SK-N-SH (cell line): ENCODE results near the gene LRRC43. TPM values are rescaled to one million over a fixed set of nuclear protein-coding genes. Genes with fewer than 3 reads are reported as not detected.

Source experiments
- CTCF ChIA-PET: fragments of 300-600, 350-600 bp; formaldehyde crosslinking; extraction: SDS; loops from one replicate; lab custom pipeline; 2021; lab: Yijun Ruan, JAX
- POLR2A ChIA-PET: fragments of 350-600 bp; sonication (Branson Sonifier 250); formaldehyde crosslinking; extraction: SDS; loops from one replicate; lab custom pipeline; 2020; ENCODE audit warnings: antibody characterized with exemption, inconsistent platforms; lab: Yijun Ruan, JAX
- DNase-seq: peaks from one replicate; pipeline ENCODE4 v3.0.0; 2012
- H2AFZ ChIP-seq: fragments of 200-600 bp; sonication (generic); 2 replicates; pipeline ENCODE4 v1.8.1; 2016; ENCODE audit warnings: antibody characterized with exemption, mild to moderate bottlenecking, low read depth
- H3F3A ChIP-seq: fragments of 200-600 bp; sonication (generic); replicated peaks from 2 replicates; pipeline ENCODE3; 2016; ENCODE audit warnings: antibody characterized with exemption, mild to moderate bottlenecking; ENCODE audit not compliant: insufficient read depth
- H3K27ac ChIP-seq, 2 experiments: fragments of 200-500 bp in 1 of 2; fragments of 200-600 bp in 1 of 2; sonication (Bioruptor generic) in 1 of 2; sonication (generic), shearing (Covaris generic) in 1 of 2; 2 replicates each; pipeline versions ENCODE4 v1.5.1 to v1.6.1; 2014 to 2016; ENCODE audit warnings: low read depth in 2 of 2, inconsistent platforms in 1 of 2, low read length in 1 of 2, mild to moderate bottlenecking in 1 of 2, mixed read lengths in 1 of 2
- H3K27me3 ChIP-seq: fragments of 200-600 bp; sonication (generic), shearing (Covaris generic); 2 replicates; pipeline ENCODE4 v1.6.1; 2016; ENCODE audit warnings: mixed run types; ENCODE audit not compliant: insufficient read depth
- H3K36me3 ChIP-seq, 2 experiments: fragments of 200-500 bp in 1 of 2; fragments of 200-600 bp in 1 of 2; sonication (Bioruptor generic) in 1 of 2; sonication (generic) in 1 of 2; replicated peaks in 1 of 2; 2 replicates each; pipeline versions ENCODE3 to v1.5.1; 2014 to 2016; ENCODE audit warnings: low read length in 1 of 2, mild to moderate bottlenecking in 1 of 2; ENCODE audit not compliant: insufficient read depth in 2 of 2, control insufficient read depth in 1 of 2
- H3K4me1 ChIP-seq, 2 experiments: fragments of 200-500 bp in 1 of 2; fragments of 200-600 bp in 1 of 2; sonication (Bioruptor generic) in 1 of 2; sonication (generic), shearing (Covaris generic) in 1 of 2; 2 replicates each; pipeline versions ENCODE4 v1.5.1 to v1.6.1; 2014 to 2016; ENCODE audit warnings: low read depth in 1 of 2, low read length in 1 of 2, mixed run types in 1 of 2; ENCODE audit not compliant: insufficient read depth in 2 of 2, control insufficient read depth in 1 of 2
- H3K4me2 ChIP-seq: fragments of 200-600 bp; sonication (generic), shearing (Covaris generic); 2 replicates; pipeline ENCODE4 v1.6.1; 2017; ENCODE audit warnings: mixed run types
- H3K4me3 ChIP-seq, 2 experiments: fragments of 200-500 bp in 1 of 2; fragments of 200-600 bp in 1 of 2; sonication (Bioruptor generic) in 1 of 2; sonication (generic), shearing (Covaris generic) in 1 of 2; 2 replicates each; pipeline versions ENCODE4 v1.5.1 to v1.8.1; 2014 to 2016; ENCODE audit warnings: low read depth in 2 of 2, inconsistent platforms in 1 of 2, low read length in 1 of 2, mild to moderate bottlenecking in 1 of 2, mixed read lengths in 1 of 2, moderate library complexity in 1 of 2
- H3K79me2 ChIP-seq: fragments of 200-600 bp; sonication (generic); 2 replicates; pipeline ENCODE4 v1.8.1; 2017; ENCODE audit warnings: mild to moderate bottlenecking; ENCODE audit not compliant: insufficient read depth
- H3K9ac ChIP-seq: fragments of 200-600 bp; sonication (generic); 2 replicates; pipeline ENCODE4 v1.6.1; 2017; ENCODE audit warnings: mixed run types
- H3K9me2 ChIP-seq: fragments of 200-600 bp; sonication (generic); 2 replicates; pipeline ENCODE4 v1.6.1; 2017; ENCODE audit warnings: mixed run types
- H3K9me3 ChIP-seq: fragments of 200-600 bp; sonication (generic); 2 replicates; pipeline ENCODE4 v1.6.1; 2017; ENCODE audit warnings: mixed run types, mild to moderate bottlenecking, moderate library complexity
- H4K20me1 ChIP-seq: fragments of 200-600 bp; sonication (generic); 2 replicates; pipeline ENCODE4 v1.6.1; 2017; ENCODE audit warnings: mild to moderate bottlenecking, mixed run types; ENCODE audit not compliant: insufficient read depth
- CHD2 ChIP-seq: fragments of 150-350 bp; IDR thresholded peaks from 2 replicates; pipeline ENCODE4 v1.6.1; 2018; ENCODE audit warnings: low read length; ENCODE audit not compliant: partially characterized antibody
- ELF1 ChIP-seq: IDR thresholded peaks from 2 replicates; pipeline ENCODE4 v1.4.0; 2012
- EP300 ChIP-seq, 2 experiments: IDR thresholded peaks; 2 replicates each; pipeline versions ENCODE4 v1.4.0 to v1.6.1; 2012; ENCODE audit warnings: borderline replicate concordance in 1 of 2, low read depth in 1 of 2, low read length in 1 of 2
- GATA2 ChIP-seq: sonication (generic); formaldehyde crosslinking; IDR thresholded peaks from 2 replicates; pipeline ENCODE4 v1.5.0; 2020; ENCODE audit warnings: mild to moderate bottlenecking, missing genetic modification reagents
- PBX3 ChIP-seq: IDR thresholded peaks from 2 replicates; pipeline ENCODE4; 2012
- RAD21 ChIP-seq: IDR thresholded peaks from 2 replicates; pipeline ENCODE4 v1.6.1; 2012; ENCODE audit warnings: mild to moderate bottlenecking, low read length
- RFX5 ChIP-seq: IDR thresholded peaks from 2 replicates; pipeline ENCODE4 v1.6.1; 2012; ENCODE audit warnings: mild to moderate bottlenecking, improper control_type of control experiment, low read length
- SIN3A ChIP-seq: IDR thresholded peaks from 2 replicates; pipeline ENCODE4 v1.6.1; 2012; ENCODE audit warnings: low read depth, mild to moderate bottlenecking, low read length, moderate library complexity, borderline replicate concordance
- SMC3 ChIP-seq: IDR thresholded peaks from 2 replicates; pipeline ENCODE4 v1.6.1; 2012; ENCODE audit warnings: low read depth, low read length, improper control_type of control experiment
- TAF1 ChIP-seq: IDR thresholded peaks from 2 replicates; pipeline ENCODE4 v1.6.1; 2012; ENCODE audit warnings: low read depth, mild to moderate bottlenecking, low read length, moderate library complexity, borderline replicate concordance
- YY1 ChIP-seq: IDR thresholded peaks from 2 replicates; pipeline ENCODE4 v1.4.0; 2012; ENCODE audit warnings: low read depth, mild to moderate bottlenecking
- WGBS: methylation state at CpG from one replicate; pipeline ENCODE4 v1.1.6; 2017; ENCODE audit warnings: low lambda C conversion rate; 5-methylcytosine and 5-hydroxymethylcytosine counted together
- polyA plus RNA-seq, 3 experiments: library from polyadenylated mRNA; depleted of rRNA; stranded (reverse); fragments of >200 nt; gene quantifications; 2 replicates each; pipeline ENCODE4 v1.2.3, GENCODE V29; 2012
- TF ChIP-seq, protein P1 (sequence below): fragments of 200-600 bp; sonication (generic); IDR thresholded peaks from 2 replicates; pipeline ENCODE4 v1.6.1; 2017; ENCODE audit warnings: antibody characterized with exemption, mild to moderate bottlenecking, moderate library complexity
- TF ChIP-seq, protein P2 (sequence below): fragments of 150-350 bp; IDR thresholded peaks from 2 replicates; pipeline ENCODE4 v1.6.1; 2017; ENCODE audit warnings: antibody characterized with exemption, low read length, low read depth, borderline replicate concordance

LRRC43 gene
- polyA plus RNA-seq, 1 of the 3 experiments (the other 2 are of a cell fraction): 0.94 TPM

DNA sequence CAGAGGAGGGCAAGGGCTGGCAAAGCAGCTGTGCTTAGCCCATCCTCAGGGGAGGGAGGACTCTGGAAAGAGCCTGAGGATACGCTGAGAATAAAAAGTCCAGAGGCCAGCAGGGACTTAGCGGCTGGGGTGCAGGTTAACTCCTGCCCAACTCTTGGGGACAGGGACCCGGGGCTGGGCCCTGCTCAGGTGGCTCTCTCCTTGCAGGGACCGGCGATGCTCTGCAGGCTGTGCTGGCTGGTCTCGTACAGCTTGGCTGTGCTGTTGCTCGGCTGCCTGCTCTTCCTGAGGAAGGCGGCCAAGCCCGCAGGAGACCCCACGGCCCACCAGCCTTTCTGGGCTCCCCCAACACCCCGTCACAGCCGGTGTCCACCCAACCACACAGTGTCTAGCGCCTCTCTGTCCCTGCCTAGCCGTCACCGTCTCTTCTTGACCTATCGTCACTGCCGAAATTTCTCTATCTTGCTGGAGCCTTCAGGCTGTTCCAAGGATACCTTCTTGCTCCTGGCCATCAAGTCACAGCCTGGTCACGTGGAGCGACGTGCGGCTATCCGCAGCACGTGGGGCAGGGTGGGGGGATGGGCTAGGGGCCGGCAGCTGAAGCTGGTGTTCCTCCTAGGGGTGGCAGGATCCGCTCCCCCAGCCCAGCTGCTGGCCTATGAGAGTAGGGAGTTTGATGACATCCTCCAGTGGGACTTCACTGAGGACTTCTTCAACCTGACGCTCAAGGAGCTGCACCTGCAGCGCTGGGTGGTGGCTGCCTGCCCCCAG lies 23.4 kb downstream of the LRRC43 start:
- Histone ChIP-seq H3K4me2 (no peak overlapping the region), H3K4me1 (peaks cover 0 to 21% of the 10 kb centered on the region in 2 experiments; a peak in 2 of 4 replicates), H3K9me3 (no peaks in the 10 kb centered on the region), H2AFZ (no peak overlapping the region), H3K27me3 (no peaks in the 10 kb centered on the region), H3K27ac (no peak overlapping the region), H4K20me1 (0 out of 2 replicates have a peak, but pooled peaks cover 4% of the 10 kb centered on the region), H3K79me2 (no peaks in the 10 kb centered on the region), H3F3A (peaks cover 25% of the 10 kb centered on the region), H3K36me3 (peaks cover 24 to 33% of the 10 kb centered on the region in 2 experiments), H3K9ac (no peak overlapping the region), H3K4me3 (no peak overlapping the region), H3K9me2 (no peaks in the 10 kb centered on the region)
- DNase-seq: peak; percentile 25
- 0 out of 2 replicates have a peak, but pooled peaks have one; percentile 22 for TF ChIP-seq SIN3A
- no peak for TF ChIP-seq CHD2
- WGBS: 91% methylated on average over 26 of the region's 27 CpGs
- ChIA-PET CTCF (interaction anchor here (2.1 to 5.7 kb wide), 3 partner anchors 10 to 149 kb away, joined by 7 to 27 read pairs (median 9); no protein-coding TSS in a partner anchor), POLR2A (interaction anchor here (1.7 to 3.4 kb wide), 3 partner anchors 10 to 22 kb away, joined by 4 to 14 read pairs (median 12); partner anchors contain the start of gene DIABLO)

GRCh38 chr12:122206976-122207375 lies 24.1 kb downstream of the LRRC43 start:
- H3K4me3 ChIP-seq: no peak overlapping the region
- no peak for DNase-seq
- H4K20me1 ChIP-seq: 0 out of 2 replicates have a peak, but pooled peaks cover 4% of the 10 kb centered on the region
- H3K9ac ChIP-seq: no peak overlapping the region
- H3K4me2 ChIP-seq: no peak overlapping the region
- WGBS: 80% methylated on average over 1 of the region's 8 CpGs
- no peak overlapping the region for H2AFZ ChIP-seq
- H3K9me3 ChIP-seq: no peaks in the 10 kb centered on the region
- no peak overlapping the region for H3K27ac ChIP-seq
- H3K27me3 ChIP-seq: no peaks in the 10 kb centered on the region
- peaks cover 31 to 39% of the 10 kb centered on the region in 2 experiments for H3K36me3 ChIP-seq
- H3K79me2 ChIP-seq: no peaks in the 10 kb centered on the region
- no peaks in the 10 kb centered on the region for H3K9me2 ChIP-seq
- H3F3A ChIP-seq: peaks cover 25% of the 10 kb centered on the region
- peaks cover 0 to 14% of the 10 kb centered on the region in 2 experiments; a peak in 2 of 4 replicates for H3K4me1 ChIP-seq
- ChIA-PET CTCF (interaction anchor here (2.1 kb wide), 1 partner anchor 16 kb away, joined by 7 read pairs; no protein-coding TSS in a partner anchor), POLR2A (no interaction called here)
- TF ChIP-seq ELF1 (no peak), RAD21 (no peak), RFX5 (no peak), YY1 (no peak), TAF1 (no peak), EP300 (IDR thresholded peaks at IDR 0.05; ENCODE audit: borderline replicate concordance in 1 of 2, low read depth in 1 of 2, low read length in 1 of 2) (no peak), SMC3 (no peak), GATA2 (CRISPR knock-in tag) (no peak), PBX3 (no peak)
- TF ChIP-seq, protein P1, sequence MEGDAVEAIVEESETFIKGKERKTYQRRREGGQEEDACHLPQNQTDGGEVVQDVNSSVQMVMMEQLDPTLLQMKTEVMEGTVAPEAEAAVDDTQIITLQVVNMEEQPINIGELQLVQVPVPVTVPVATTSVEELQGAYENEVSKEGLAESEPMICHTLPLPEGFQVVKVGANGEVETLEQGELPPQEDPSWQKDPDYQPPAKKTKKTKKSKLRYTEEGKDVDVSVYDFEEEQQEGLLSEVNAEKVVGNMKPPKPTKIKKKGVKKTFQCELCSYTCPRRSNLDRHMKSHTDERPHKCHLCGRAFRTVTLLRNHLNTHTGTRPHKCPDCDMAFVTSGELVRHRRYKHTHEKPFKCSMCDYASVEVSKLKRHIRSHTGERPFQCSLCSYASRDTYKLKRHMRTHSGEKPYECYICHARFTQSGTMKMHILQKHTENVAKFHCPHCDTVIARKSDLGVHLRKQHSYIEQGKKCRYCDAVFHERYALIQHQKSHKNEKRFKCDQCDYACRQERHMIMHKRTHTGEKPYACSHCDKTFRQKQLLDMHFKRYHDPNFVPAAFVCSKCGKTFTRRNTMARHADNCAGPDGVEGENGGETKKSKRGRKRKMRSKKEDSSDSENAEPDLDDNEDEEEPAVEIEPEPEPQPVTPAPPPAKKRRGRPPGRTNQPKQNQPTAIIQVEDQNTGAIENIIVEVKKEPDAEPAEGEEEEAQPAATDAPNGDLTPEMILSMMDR: no peak
- TF ChIP-seq, protein P2, sequence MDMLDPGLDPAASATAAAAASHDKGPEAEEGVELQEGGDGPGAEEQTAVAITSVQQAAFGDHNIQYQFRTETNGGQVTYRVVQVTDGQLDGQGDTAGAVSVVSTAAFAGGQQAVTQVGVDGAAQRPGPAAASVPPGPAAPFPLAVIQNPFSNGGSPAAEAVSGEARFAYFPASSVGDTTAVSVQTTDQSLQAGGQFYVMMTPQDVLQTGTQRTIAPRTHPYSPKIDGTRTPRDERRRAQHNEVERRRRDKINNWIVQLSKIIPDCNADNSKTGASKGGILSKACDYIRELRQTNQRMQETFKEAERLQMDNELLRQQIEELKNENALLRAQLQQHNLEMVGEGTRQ: no peak
